ENCODE measurements around the gene LPP.

The LPP gene

GRCh38 chr3:188220988-188221818 is 67.2 kb downstream of the LPP start:
- DNase-seq (ENCODE audit: low spot score), result no peak

DNA sequence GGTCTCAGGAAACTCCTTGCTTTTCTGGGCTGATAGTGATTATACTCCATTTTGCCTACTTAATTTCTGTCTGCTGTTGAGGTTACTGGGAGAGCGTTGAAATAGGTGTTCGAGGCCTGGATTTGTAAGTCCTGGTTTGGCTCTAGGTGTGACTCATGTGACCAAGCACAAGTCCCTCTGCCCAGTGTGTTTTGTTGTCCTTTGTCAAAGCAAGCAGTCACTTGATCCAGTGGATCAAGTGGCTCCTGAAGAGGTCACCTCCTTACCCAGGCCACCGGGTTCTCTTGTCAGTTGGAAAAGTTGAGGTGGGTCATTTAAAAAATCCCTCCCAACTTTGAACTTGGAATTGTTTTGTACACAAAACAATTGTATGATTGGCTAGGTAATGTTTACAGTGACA is 70.0 kb downstream of the LPP start:
- DNase-seq (ENCODE audit: low spot score), result no peak

DNA sequence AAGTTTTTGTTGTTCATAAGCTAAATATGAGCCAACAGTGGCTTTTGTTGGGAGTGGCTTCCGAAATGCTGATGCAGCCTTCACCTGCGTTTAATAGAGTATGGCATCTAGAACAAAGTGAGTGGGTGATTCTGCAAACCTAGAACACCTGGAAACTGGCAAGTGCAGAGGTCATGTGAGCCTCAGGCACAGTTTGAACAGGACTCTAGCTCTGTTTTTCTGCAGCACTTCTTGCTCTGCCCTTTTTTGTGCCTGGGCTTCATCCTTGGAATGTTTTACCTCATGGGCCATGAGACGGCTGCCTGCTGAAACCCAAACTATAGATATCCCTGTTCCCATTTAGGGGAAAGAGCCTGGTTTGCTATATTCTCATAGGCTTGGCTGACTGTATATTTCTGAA is 73.5 kb downstream of the LPP start:
- no peak for DNase-seq (ENCODE audit: low spot score)

DNA sequence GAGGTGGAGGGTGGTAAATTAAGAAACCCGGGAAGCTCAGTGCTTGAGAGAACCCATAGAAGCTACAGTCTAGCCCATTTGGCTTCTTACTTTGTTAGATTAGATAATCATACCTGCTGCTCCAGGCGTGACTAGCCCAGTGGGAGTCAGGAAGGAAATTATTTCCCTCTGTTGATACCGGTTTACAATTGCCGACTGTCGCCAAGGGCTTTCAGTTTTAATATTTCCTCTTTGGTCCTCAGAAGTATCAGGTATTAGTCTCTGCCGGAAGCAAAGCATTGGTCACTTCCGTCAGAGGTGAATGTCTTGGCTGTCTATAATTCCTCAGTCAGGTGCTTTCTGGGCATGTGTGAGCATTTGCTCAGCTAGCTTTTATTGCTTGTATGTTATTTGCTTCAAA is 75.2 kb downstream of the LPP start:
- DNase-seq (ENCODE audit: low spot score), result no peak

GRCh38 chr3:188229726-188230125 is 75.8 kb downstream of the LPP start:
- DNase-seq (ENCODE audit: low spot score), result no peak

DNA sequence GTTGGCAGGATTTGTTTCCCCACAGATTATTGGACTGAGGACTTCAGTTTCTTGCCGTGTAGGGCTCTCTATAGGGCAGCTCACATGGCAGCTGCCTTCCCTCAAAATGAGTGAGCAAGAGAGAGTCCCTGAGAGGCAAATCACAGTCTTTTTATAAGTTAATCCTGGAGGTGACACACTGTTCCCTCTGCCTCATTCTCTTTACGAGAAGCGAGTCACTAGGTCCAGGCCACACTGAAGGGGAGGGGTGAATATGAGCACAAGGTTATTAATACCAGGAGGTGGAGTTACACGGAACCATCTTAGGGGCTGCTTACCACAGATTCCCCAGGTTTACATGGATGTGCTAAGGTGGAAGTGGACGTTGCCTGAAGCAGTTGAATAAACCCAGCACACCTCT is 77.0 kb downstream of the LPP start:
- DNase-seq (ENCODE audit: low spot score), result no peak

DNA sequence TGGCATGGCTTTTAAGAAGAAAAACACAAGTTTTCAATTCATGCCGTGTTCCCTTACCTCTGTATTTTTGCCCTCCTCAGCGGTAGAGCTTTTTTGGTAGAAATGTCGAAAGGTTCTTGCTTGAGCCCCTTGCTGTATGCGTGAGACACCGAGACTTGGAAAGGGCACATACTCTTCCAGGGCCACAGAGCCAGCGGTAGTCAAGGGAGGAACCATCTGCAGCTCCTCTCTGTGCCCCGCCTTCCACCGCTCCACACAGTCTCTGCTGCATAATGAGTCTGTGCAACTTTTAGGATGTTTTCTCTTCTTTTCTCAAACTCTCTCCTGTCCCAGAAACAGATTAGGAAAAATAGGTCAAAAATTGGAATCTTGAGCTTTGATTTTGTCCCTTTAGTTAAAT is 77.5 kb downstream of the LPP start:
- DNase-seq (ENCODE audit: low spot score), result no peak

- no peak for DNase-seq (ENCODE audit: low spot score)
Observed at GRCh38 chr3:188232656-188233055, 78.7 kb downstream of the LPP start.

DNA sequence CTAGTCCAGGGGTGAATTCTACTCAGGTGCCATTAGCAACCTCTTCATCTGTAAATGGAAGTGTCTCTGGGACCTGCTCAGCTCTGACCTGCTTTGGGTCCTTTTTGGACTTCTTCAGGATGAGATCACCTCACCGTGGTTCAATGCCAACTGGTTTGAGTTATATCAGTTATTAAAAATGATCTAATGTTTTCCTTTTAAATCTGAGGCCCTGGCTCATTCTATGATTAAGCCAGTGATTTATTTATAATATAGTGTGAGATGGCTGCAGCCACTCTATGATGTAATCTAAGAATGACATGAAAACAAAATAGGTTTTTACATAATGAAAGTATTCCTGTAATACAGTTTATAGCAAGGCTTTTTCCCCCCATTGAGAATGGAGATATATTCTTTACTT is 79.4 kb downstream of the LPP start:
- no peak for DNase-seq (ENCODE audit: low spot score)

DNA sequence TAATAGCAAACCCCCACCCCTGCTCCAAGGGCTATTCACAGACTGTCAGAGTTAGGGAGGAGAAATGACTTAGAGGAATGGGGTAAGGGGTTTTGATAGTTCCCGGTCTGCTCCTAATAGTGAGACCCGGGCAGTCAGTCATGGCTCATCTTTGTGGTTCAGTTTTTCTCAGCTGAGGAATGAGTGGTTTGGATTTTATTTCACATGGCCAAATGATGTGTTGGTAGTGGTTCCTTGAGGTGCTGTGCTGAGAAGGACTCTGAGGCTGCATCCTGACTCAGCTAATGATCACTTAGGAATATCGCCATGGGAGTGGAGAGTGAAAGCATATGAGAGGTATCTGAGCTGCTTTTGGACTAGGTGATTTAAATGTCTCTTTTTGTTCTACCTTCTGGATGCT is 80.2 kb downstream of the LPP start:
- no peak for DNase-seq (ENCODE audit: low spot score)

DNA sequence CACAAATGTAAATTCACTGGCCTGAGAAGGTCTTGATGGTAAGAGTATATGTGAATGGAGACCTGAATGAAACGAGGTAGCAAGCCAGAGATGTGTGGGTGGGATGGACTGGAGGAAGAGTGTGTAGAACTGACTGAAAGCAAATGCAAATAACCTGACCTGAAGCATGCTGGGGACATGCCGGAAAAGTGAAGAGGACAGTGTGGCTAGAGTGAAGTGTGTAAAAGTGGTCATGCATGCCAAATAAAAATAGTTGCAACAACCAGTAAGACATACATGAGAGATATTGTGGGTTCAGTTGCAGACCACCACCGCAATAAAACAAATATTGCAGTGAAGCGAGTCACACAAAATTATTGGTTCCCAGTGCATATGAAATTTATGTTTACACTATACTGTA is 82.3 kb downstream of the LPP start:
- no peak for DNase-seq (ENCODE audit: low spot score)

DNA sequence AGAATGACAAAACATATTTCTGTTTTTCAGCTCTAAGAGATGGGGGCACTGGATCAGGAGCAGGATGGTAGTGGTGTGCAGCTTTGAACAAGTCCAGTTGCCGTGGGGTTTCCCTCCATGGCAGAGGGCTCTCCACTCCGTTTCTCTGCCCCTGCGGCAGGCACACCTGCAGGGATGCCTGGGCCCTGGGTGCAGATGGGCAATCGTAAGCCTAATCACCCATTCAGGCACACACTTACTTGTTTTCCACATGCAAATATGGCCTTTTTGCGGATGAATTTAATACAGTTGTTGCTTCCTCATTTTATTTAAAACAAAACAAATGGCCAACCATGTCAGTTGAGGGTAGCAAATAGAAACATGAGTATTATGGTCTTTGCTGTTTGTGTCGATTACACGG is 85.1 kb downstream of the LPP start:
- DNase-seq (ENCODE audit: low spot score), result no peak

- DNase-seq (ENCODE audit: low spot score), result no peak
Observed at GRCh38 chr3:188239577-188239976, 85.6 kb downstream of the LPP start.

GRCh38 chr3:188240189-188240981 is 86.4 kb downstream of the LPP start:
- no peak for DNase-seq (ENCODE audit: low spot score)

DNA sequence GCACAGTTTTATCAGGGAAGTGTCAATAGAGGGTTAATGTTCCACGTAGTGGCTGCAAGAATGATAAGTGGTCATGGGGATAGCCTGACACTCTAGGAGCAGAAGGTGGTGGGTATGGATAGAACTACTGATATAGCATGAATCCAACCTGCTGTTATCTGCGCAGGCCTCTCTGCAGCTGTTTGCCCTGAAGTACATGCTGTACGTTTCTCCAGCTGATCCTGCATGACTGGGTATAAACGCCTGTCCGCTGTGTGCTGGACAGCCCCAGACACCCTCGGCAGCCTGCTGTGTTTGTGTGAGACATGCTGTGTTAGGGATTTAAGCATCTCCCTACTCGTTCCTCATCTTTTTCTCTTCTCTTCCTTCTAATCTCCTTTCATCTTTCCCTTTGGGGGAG is 87.1 kb downstream of the LPP start:
- DNase-seq (ENCODE audit: low spot score), result no peak

GRCh38 chr3:188241883-188242282 is 87.9 kb downstream of the LPP start:
- no peak for DNase-seq (ENCODE audit: low spot score)

DNA sequence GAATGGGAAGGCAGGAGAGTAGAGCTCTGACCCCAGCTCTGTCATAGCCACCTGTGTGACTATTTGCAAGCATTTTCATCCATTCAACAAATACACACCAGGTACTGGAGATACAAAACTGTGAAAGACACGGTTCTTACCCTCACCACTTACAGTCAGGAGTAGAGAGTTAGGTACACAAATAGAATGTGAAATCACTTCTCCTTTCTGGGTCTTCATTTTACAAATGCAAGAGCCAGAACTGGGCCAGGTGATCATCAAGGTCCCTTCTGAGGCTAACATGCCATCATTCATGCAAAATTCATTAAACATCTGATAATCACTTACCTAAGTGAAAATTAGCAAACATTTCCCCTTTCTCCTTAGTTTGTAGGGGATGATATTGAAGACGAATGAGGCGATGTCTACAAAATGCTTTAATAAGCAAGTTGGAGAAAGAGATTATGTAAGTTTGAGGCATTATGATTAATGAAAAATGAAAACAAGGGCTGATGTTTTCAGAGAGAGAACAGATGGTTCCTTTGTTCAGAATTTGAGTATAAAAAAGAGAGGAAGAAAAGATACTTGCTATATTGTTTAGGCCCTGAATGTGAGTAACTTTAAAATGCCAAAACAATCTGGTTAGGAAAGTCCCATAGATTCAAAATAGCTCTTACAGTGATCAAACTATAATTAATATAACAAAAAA is 88.6 kb downstream of the LPP start:
- no peak for DNase-seq (ENCODE audit: low spot score)

GRCh38 chr3:188243124-188243795 is 89.3 kb downstream of the LPP start:
- no peak for DNase-seq (ENCODE audit: low spot score)

- DNase-seq (ENCODE audit: low spot score), result no peak
Observed at GRCh38 chr3:188244395-188244861, 90.5 kb downstream of the LPP start.

DNA sequence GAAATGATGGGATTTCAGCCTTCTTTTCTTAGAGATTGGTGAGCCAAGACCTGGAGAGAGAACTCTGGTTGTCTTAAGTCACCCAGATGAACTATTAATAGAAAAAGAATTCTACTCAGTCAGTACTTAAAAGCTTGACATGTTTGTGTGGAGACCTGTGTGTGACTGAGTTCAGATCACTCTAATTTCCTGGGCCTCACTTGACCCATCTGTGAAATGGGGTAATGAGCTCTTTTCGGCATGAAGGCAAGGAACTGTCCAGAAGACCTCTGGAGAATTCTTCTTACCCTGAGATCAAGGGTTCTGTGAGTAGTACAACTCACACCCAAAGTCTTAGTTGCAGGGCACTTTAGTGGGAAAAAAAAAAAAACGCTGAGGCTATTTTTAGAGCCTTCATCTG is 92.9 kb downstream of the LPP start:
- no peak for DNase-seq (ENCODE audit: low spot score)

- DNase-seq (ENCODE audit: low spot score), result no peak
Observed at GRCh38 chr3:188248036-188248561, 94.1 kb downstream of the LPP start.

Data from left forelimb (tissue), 1 donor.